Hepatic stellate cell (primary cell): ENCODE data around the gene ADGRG3.
"Not testable (repeated sequence)": the region's sequence is repeated elsewhere in the genome, so short reads cannot be mapped to it uniquely, and the experiment has no call there.

Experiments
- DNase-seq: peaks from one replicate; pipeline ENCODE4 v3.0.0; 2011; ENCODE audit warnings: low spot score

ADGRG3 gene

DNA sequence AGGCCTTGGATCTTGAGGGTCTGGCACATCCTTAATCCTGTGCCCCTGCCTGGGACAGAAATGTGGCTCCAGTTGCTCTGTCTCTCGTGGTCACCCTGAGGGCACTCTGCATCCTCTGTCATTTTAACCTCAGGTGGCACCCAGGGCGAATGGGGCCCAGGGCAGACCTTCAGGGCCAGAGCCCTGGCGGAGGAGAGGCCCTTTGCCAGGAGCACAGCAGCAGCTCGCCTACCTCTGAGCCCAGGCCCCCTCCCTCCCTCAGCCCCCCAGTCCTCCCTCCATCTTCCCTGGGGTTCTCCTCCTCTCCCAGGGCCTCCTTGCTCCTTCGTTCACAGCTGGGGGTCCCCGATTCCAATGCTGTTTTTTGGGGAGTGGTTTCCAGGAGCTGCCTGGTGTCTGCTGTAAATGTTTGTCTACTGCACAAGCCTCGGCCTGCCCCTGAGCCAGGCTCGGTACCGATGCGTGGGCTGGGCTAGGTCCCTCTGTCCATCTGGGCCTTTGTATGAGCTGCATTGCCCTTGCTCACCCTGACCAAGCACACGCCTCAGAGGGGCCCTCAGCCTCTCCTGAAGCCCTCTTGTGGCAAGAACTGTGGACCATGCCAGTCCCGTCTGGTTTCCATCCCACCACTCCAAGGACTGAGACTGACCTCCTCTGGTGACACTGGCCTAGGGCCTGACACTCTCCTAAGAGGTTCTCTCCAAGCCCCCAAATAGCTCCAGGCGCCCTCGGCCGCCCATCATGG, 4.0 kb upstream of the ADGRG3 start:
- DNase-seq = no peak

DNA sequence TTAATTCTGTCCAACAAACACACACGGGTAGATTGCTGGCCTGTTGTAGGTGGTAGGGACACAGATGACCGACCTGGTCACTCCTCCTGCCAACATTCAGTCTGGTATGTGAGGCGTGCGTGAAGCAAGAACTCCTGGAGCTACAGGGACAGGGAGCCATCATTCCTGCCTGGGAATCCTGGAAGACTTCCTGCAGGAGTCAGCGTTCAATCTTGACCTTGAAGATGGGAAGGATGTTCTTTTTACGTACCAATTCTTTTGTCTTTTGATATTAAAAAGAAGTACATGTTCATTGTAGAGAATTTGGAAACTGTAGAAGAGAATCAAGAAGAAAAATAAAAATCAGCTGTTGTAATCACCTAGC, 3.5 kb upstream of the ADGRG3 start:
- no peak for DNase-seq

DNA sequence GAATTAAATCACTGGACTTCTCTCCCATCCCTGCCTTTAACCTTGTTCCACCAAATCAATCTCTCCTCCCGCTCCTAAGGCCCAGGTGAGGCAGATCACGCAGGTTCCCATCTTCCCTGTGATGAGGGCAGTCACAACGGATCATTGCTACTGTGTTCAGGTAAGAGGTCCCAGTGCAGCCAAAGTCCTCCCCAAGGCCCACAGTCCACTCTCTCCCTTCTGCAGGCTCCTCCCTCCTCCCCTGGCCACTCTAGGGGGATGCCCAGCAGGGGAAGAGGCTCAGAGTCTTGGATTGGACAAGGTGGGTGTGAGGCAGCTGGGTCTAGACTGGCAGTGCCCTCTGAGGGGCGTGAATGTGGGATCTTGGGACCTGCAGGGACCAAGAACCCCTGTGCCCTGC, 2.6 kb upstream of the ADGRG3 start:
- DNase-seq = no peak

GRCh38 chr16:57666353-57667047, 1.6 kb upstream of the ADGRG3 start:
- no peak for DNase-seq

DNA sequence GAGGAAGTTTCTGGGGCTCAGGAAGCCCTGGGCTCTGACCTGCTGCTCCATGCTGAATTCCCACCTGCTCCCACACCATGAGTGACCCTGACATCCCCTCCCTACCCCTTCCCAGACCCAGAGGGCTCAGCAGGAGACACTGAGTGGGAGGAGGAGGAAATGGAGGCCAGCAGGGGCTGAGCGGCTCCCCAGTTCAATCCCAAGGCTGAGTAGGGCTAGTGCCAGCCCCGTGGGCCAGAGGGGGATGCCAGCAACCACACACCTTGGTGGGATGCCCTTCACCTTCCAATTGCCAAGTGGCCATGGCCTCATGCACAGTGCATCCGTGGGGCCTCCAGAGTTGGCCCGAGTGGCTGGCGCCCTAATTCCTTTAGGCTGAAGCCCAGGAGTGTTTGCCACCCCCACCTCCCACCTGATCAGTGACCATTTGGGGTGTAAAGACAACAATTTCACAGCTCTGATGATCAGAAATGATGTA, 1.0 kb upstream of the ADGRG3 start:
- DNase-seq = no peak

DNA sequence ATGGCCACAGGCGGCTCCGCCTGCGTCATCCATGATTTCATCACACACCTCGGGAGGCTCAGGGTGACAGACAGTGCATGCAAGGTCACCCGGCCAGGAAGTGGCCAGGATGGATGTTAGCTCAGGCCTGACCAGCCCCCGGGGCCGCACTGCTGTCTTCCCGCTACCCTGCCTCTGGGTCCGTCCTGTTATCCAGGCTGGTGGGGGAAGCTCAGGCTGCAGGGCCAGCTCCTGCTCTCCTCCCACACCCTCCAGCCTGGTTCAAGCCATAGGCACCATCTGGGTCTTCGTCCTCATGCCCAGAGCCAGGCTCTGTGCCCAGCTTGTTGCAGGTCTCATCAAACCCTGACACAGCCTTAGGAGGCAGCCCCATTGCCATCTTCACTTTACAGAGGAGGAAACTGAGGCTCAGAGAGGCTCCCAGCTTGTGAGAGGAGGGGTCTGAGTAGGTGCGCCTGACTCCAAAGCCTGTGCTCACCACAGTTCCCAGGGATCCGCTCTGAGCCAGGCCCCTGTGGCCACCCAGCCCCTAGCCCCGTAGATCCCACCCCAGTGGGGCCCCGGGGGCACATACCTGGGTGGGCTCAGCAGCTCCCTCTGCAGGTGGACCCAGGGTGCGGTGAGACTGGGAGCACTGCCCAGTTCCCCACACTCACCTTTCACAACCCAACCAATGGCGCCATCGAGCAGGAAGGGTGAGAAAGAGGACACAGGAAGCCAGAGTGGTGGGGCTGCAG, 412 bp upstream of the ADGRG3 start:
- DNase-seq = no peak

GRCh38 chr16:57668630-57669475, 747 bp downstream of the ADGRG3 start:
- no peak for DNase-seq

DNA sequence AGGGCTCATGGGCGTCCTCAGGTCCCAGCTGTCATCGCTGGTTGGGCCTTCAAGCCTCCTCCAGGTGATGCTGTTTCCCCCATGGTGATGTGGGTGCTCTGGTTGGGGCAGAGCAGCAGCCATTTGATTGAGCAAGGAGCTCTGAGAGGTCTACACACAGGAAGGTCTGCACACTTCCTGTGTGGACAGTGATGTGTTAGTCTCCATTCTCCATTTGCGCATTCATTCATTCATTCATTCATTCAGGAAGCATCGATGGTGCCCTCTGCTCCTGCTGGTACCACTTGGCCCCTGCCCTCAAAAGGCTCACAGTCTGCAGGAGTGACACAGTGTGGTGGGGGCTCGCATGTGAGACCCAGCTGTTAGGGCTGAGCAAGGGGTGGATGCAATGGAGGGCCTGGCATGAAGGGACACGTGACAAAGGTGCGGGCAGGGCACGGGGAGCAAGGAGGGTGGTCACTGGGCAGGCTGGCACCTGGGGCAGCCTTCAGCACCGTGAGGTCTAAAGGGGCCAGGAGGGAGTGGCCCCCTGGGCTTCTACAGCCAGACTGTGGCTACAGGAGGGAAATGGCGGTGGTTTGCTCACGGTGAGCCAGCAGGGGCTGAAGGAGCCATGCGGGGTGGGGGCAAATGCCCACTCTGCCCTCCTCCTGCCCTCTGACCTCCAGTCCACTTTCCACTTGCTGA, 1.5 kb downstream of the ADGRG3 start:
- no peak for DNase-seq

DNA sequence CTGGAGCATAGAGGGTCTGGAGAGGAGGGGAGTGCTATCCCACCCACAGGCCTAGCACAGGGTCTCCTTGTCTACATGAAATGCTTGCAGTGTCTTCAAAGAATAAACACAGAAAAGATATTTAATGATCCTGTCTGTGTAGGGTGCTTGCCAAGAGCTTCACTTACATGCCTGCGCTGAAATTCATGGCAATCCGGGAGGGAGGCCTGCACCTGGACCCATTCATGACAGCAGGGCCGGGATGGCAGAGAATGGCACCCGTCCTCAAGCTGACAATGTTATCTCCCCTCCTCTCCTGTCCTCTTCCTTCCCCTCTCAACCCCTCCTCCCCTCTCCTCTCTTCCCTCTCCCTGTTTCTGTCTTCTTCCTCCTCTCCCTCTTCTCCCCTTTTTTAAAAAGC, 2.1 kb downstream of the ADGRG3 start:
- DNase-seq = no peak

DNA sequence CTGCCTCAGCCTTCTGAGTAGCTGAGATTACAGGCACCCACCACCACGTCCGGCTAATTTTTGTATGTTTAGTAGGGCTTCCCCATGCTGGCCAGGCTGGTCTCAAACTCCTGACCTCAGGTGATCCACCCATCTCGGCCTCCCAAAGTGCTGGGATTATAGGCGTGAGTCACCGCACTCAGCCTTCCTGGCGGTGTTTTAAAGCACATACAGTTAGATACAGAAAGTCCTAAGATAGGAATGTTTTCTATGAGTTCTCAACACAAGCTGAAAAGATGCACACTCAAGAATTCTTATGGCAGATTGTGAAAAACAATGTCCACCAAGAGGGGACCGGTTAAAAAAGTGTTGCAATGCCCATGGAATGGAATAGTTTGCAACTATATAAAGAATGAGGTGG, 3.3 kb downstream of the ADGRG3 start:
- DNase-seq = not testable (repeated sequence)

GRCh38 chr16:57672416-57672815, 4.3 kb downstream of the ADGRG3 start:
- DNase-seq = no peak

GRCh38 chr16:57672824-57673223, 4.7 kb downstream of the ADGRG3 start:
- DNase-seq = no peak

DNA sequence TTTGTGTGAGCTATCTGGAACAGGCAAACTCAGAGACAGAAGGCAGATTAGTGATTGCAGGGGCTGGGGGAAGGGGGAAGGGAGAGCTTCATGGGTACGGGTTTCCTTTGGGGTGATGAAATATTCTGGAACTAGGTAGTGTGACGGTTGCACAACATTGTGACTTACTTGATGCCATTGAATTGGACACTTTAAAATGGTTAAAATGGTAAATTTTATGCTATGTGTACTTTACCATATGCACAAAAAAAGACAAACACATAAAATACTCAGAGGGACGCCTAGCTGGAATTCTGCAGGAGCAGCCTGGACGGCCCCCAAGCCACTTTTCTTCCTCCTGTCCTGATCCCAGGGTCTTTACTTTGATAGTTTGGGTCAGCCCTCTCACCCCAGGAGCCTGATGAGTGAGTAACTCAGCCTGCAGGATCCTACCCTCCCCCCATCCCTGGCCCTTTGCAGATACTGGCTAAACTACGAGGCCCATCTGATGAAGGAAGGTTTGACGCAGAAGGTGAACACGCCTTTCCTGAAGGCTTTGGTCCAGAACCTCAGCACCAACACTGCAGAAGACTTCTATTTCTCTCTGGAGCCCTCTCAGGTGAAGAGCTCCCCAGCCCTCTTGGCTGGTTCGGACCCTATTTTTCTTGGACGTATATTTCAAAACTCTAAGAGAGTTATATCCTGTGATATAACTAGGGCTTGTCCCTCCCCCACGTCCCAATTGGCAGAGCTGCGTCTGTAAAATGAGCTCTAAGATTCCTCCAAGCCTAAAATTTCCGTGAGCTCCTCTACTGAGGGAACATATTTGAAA, 7.8 kb downstream of the ADGRG3 start:
- no peak for DNase-seq

- no peak for DNase-seq
Measured at GRCh38 chr16:57676553-57677085, 8.5 kb downstream of the ADGRG3 start.

DNA sequence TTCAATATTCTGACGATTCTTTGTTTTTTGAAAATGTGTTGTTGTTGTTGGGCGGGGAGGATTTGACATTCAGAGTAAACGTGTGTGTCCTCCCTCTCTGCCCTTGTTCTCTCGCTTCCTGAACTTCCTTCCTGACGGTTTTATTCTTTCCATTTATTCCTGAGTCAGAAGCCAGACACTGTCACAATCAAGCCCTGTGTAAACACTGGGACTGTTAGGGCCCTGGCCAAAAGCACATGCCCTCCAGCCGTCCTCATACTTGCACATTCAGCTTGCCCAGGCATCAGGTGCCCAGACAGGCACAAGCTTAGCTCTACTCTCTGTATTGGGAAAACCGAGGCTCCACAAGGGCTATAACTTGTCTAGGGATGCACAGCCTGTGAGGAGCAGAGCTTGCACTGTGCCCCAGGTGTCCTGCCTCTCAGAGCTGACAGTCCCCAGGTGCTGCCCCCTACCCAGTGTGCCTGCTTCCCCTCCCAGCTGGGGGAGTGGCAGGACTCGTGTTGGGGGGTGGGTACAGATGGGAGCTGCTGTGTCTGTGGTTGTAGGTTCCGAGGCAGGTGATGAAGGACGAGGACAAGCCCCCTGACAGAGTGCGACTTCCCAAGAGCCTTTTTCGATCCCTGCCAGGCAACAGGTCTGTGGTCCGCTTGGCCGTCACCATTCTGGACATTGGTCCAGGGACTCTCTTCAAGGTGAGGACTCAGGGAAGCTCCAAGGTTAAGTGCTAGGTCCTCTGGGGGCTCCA, 9.7 kb downstream of the ADGRG3 start:
- DNase-seq = no peak

DNA sequence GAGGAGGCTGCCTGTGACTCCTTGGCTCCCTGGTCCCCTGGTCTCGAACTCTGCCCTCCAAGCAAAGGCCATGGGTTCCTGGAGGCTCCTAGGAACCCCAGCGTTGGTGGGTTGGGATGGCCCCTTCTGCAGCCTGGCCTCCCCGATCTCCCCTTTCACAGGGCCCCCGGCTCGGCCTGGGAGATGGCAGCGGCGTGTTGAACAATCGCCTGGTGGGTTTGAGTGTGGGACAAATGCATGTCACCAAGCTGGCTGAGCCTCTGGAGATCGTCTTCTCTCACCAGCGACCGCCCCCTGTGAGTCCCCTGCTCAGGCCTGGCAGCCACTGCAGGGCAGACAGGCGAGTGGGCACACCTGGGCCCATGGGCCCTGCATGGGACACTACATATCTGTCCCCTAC, 10.9 kb downstream of the ADGRG3 start:
- DNase-seq = no peak

- no peak for DNase-seq
Measured at GRCh38 chr16:57679767-57680482, 11.8 kb downstream of the ADGRG3 start.

- no peak for DNase-seq
Measured at GRCh38 chr16:57680842-57681375, 12.8 kb downstream of the ADGRG3 start.
